IMR-90 (cell line): ENCODE results near the gene CPOX. TPM values are rescaled to one million over a fixed set of nuclear protein-coding genes. Genes with fewer than 3 reads are reported as not detected.

Experiments
- ATAC-seq: fragments of 200-7000 bp; cut with Tn5 transposase; 2 replicates; pipeline ENCODE4 v1.9.1; 2020; ENCODE audit warnings: low read depth, mild to moderate bottlenecking, moderate library complexity
- BruUV-seq: library from RNA; stranded (reverse); fragments of 400-500 nt; replicated peaks from 2 replicates; lab custom pipeline; 2021; lab: Mats Ljungman, UMichigan
- CTCF ChIA-PET: fragments of 300-600 bp; formaldehyde crosslinking; extraction: SDS; loops from one replicate; lab custom pipeline; 2021; ENCODE audit warnings: antibody characterized with exemption; lab: Yijun Ruan, JAX
- POLR2A ChIA-PET: fragments of 300-600 bp; sonication (Branson Sonifier 250); formaldehyde crosslinking; loops from one replicate; lab custom pipeline; 2022; ENCODE audit warnings: antibody characterized with exemption; ENCODE audit not compliant: unreplicated experiment; lab: Charles Lee
- DNase-seq: peaks from one replicate; pipeline ENCODE4 v3.0.0; 2013
- H2AFZ ChIP-seq: replicated peaks from 2 replicates; pipeline ENCODE3; 2013; ENCODE audit warnings: low read length, mild to moderate bottlenecking; ENCODE audit not compliant: poor library complexity
- H2AK5ac ChIP-seq: 2 replicates; pipeline ENCODE4 v1.6.1; 2013; ENCODE audit warnings: low read depth, low read length, inconsistent platforms
- H2AK9ac ChIP-seq: replicated peaks from 2 replicates; pipeline ENCODE3; 2013; ENCODE audit warnings: mild to moderate bottlenecking, low read depth, low read length, moderate library complexity; ENCODE audit not compliant: poor library complexity
- H2BK120ac ChIP-seq: 2 replicates; pipeline ENCODE4 v1.6.1; 2013; ENCODE audit warnings: low read depth, low read length, inconsistent platforms
- H2BK15ac ChIP-seq: 3 replicates; pipeline ENCODE4 v1.6.1; 2013; ENCODE audit warnings: low read depth, low read length, inconsistent platforms
- H2BK20ac ChIP-seq: 2 replicates; pipeline ENCODE4 v1.6.1; 2013; ENCODE audit warnings: low read depth, mild to moderate bottlenecking, inconsistent platforms, low read length, moderate library complexity
- H2BK5ac ChIP-seq: 2 replicates; pipeline ENCODE4 v1.6.1; 2013; ENCODE audit warnings: mild to moderate bottlenecking, low read depth, low read length, inconsistent platforms; ENCODE audit not compliant: poor library complexity, severe bottlenecking
- H3K14ac ChIP-seq: replicated peaks from 2 replicates; pipeline ENCODE4 v1.6.1; 2013; ENCODE audit warnings: low read depth, low read length, inconsistent platforms
- H3K18ac ChIP-seq: 2 replicates; pipeline ENCODE4 v1.6.1; 2013; ENCODE audit warnings: low read depth, low read length, control low read depth
- H3K23ac ChIP-seq: 2 replicates; pipeline ENCODE4 v1.6.1; 2013; ENCODE audit warnings: low read depth, low read length, inconsistent platforms
- H3K27ac ChIP-seq: 2 replicates; pipeline ENCODE4 v1.5.1; 2013; ENCODE audit warnings: mild to moderate bottlenecking, control low read depth, low read length; ENCODE audit not compliant: insufficient read depth
- H3K27me3 ChIP-seq: 2 replicates; pipeline ENCODE4 v1.6.1; 2013; ENCODE audit warnings: low read length; ENCODE audit not compliant: control insufficient read depth, insufficient read depth
- H3K36me3 ChIP-seq: 2 replicates; pipeline ENCODE4 v1.6.1; 2013; ENCODE audit warnings: low read length, mixed read lengths; ENCODE audit not compliant: control insufficient read depth, insufficient read depth
- H3K4ac ChIP-seq: 2 replicates; pipeline ENCODE4 v1.6.1; 2013; ENCODE audit warnings: low read depth, low read length, inconsistent platforms
- H3K4me1 ChIP-seq: 2 replicates; pipeline ENCODE4 v1.6.1; 2013; ENCODE audit warnings: low read length, mixed read lengths; ENCODE audit not compliant: control insufficient read depth, insufficient read depth
- H3K4me2 ChIP-seq: 2 replicates; pipeline ENCODE4 v1.6.1; 2013; ENCODE audit warnings: low read depth, mild to moderate bottlenecking, control low read depth, low read length, moderate library complexity
- H3K4me3 ChIP-seq: 2 replicates; pipeline ENCODE4 v1.5.1; 2013; ENCODE audit warnings: low read depth, mild to moderate bottlenecking, control low read depth, low read length, moderate library complexity; ENCODE audit not compliant: insufficient read depth
- H3K56ac ChIP-seq: 2 replicates; pipeline ENCODE4 v1.6.1; 2013; ENCODE audit warnings: low read length, inconsistent platforms; ENCODE audit not compliant: insufficient read depth; ENCODE audit errors: extremely low read depth
- H3K79me1 ChIP-seq, 2 experiments: 2 replicates each; pipeline ENCODE4 v1.6.1; 2013; ENCODE audit warnings: low read length in 2 of 2, inconsistent platforms in 1 of 2, low read depth in 1 of 2
- H3K9ac ChIP-seq: 2 replicates; pipeline ENCODE4 v1.6.1; 2013; ENCODE audit warnings: low read depth, low read length, control low read depth
- H3K9me1 ChIP-seq: 2 replicates; pipeline ENCODE4 v1.6.1; 2013; ENCODE audit warnings: low read length, inconsistent platforms; ENCODE audit not compliant: insufficient read depth
- H3K9me3 ChIP-seq: 2 replicates; pipeline ENCODE4 v1.6.1; 2013; ENCODE audit warnings: low read length; ENCODE audit not compliant: control insufficient read depth, insufficient read depth
- H4K20me1 ChIP-seq: 2 replicates; pipeline ENCODE4 v1.6.1; 2013; ENCODE audit warnings: low read length, inconsistent platforms; ENCODE audit not compliant: insufficient read depth
- H4K5ac ChIP-seq: 2 replicates; pipeline ENCODE4 v1.6.1; 2013; ENCODE audit warnings: mild to moderate bottlenecking, low read depth, low read length, control low read depth
- H4K8ac ChIP-seq, 2 experiments: 2 replicates each; pipeline ENCODE4 v1.6.1; 2013; ENCODE audit warnings: low read depth in 2 of 2, low read length in 2 of 2, control low read depth in 1 of 2, inconsistent platforms in 1 of 2
- H4K91ac ChIP-seq: 2 replicates; pipeline ENCODE4 v1.6.1; 2013; ENCODE audit warnings: low read depth, low read length, inconsistent platforms; ENCODE audit not compliant: insufficient read depth
- MAZ ChIP-seq: IDR thresholded peaks from 2 replicates; pipeline ENCODE4 v1.6.1; 2012; ENCODE audit warnings: low read depth, mild to moderate bottlenecking, low read length, improper control_type of control experiment, moderate library complexity, borderline replicate concordance
- RAD21 ChIP-seq: IDR thresholded peaks from 2 replicates; pipeline ENCODE4 v1.6.1; 2012; ENCODE audit warnings: low read length, improper control_type of control experiment
- RCOR1 ChIP-seq: IDR thresholded peaks from 2 replicates; pipeline ENCODE4 v1.6.1; 2012; ENCODE audit warnings: mild to moderate bottlenecking, low read length, improper control_type of control experiment; ENCODE audit not compliant: insufficient replicate concordance
- WGBS, 2 experiments: methylation state at CpG; one replicate each; pipeline versions ENCODE4 v1.1.5 to v1.1.7; 2013; ENCODE audit warnings: missing lambda C conversion rate in 2 of 2; ENCODE audit not compliant: insufficient read length in 1 of 2; ENCODE audit errors: extremely low coverage in 2 of 2; 5-methylcytosine and 5-hydroxymethylcytosine counted together
- dilution Hi-C: fragments of 300-500 bp; cut with HindIII; formaldehyde crosslinking; loops from one replicate; pipeline ENCODE4 v1.14.3; 2018; ENCODE audit warnings: low sequenced_read_pairs; ENCODE audit not compliant: unreplicated experiment
- in situ Hi-C: fragments of 300-500 bp; cut with MboI; formaldehyde crosslinking; loops from 3 replicates; pipeline ENCODE4 v1.14.3; 2019; ENCODE audit warnings: low sequenced_read_pairs, inconsistent platforms, mixed read lengths
- intact Hi-C: fragments of 100-400 bp; cut with micrococcal nuclease; formaldehyde crosslinking; loops from 2 replicates; pipeline ENCODE4 v1.10.0; 2022
- polyA plus RNA-seq, 3 experiments: library from polyadenylated mRNA; depleted of rRNA; stranded (reverse); fragments of >200 nt; gene quantifications; 2 replicates each; pipeline ENCODE4 v1.2.3, GENCODE V29; 2012; ENCODE audit warnings: low replicate concordance in 1 of 3
- total RNA-seq: library from RNA; depleted of rRNA; stranded (reverse); fragments of >200 nt; gene quantifications from 2 replicates; pipeline ENCODE4 v1.2.3, GENCODE V29; 2012

The CPOX gene
- total and polyA plus RNA-seq, 2 of the 4 experiments (the other 2 are of a cell fraction), result 14.5 to 19.4 TPM

GRCh38 chr3:98558100-98558827 lies 35.1 kb downstream of the CPOX start:
- no TSS peak for BruUV-seq
- Histone ChIP-seq H2BK5ac (no peak overlapping the region), H3K9ac (no peak overlapping the region), H4K91ac (no peak overlapping the region), H3K4me1 (no peaks in the 10 kb centered on the region; the same call in 1 of the 2 replicates), H2AFZ (no peak overlapping the region), H3K4me2 (no peak overlapping the region), H4K5ac (no peak overlapping the region), H3K4me3 (no peak overlapping the region), H3K14ac (no peak overlapping the region), H3K9me1 (no peaks in the 10 kb centered on the region), H3K27me3 (peaks cover 6% of the 10 kb centered on the region), H3K36me3 (no peaks in the 10 kb centered on the region), H2BK120ac (no peak overlapping the region), H3K27ac (no peak overlapping the region), H2AK5ac (no peak overlapping the region), H3K9me3 (no peaks in the 10 kb centered on the region), H3K4ac (no peak overlapping the region), H3K23ac (no peak overlapping the region), H2BK15ac (no peak overlapping the region), H3K56ac (no peak overlapping the region), H3K18ac (no peak overlapping the region), H4K20me1 (no peaks in the 10 kb centered on the region), H3K79me1 (no peaks in the 10 kb centered on the region), H2BK20ac (no peak overlapping the region), H4K8ac (no peak overlapping the region), H2AK9ac (no peak overlapping the region)
- TF ChIP-seq RCOR1, result no peak
- no peak for TF ChIP-seq MAZ
- no peak for TF ChIP-seq RAD21
- CTCF ChIA-PET, result no interaction called here
- dilution Hi-C loops, result no loop called here
- DNase-seq (no peak), ATAC-seq (no peak)
- no CpG with 5 or more reads among the region's 6 CpGs for WGBS, 2 experiments
- POLR2A ChIA-PET, result no interaction called here
- intact Hi-C loops, result no loop called here
- in situ Hi-C loops, result loop anchor here (25.0 kb wide), 1 partner anchor 221 kb away; no protein-coding TSS in a partner anchor
